ENCODE data around the gene MIOX. TPM values are rescaled to one million over a fixed set of nuclear protein-coding genes. Genes with fewer than 3 reads are reported as not detected.

Gene MIOX
- polyA plus RNA-seq, 1 donor from 2014 or later, result not detected

- peak overlapping the region; percentile 3 for H2AFZ ChIP-seq (ENCODE audit: low read depth, low read length)
- no peaks in the 10 kb centered on the region for H3F3A ChIP-seq (ENCODE audit: insufficient read depth, low read length, poor library complexity, severe bottlenecking)
- H3K27ac ChIP-seq (ENCODE audit: low read length), result peak overlapping the region; percentile 81
- no peaks in the 10 kb centered on the region for H4K20me1 ChIP-seq (ENCODE audit: insufficient read depth)
- H3K4me3 ChIP-seq (ENCODE audit: low read length), result peak overlapping the region; percentile 80
- H3K9me2 ChIP-seq (ENCODE audit: insufficient read depth, low read length), result no peaks in the 10 kb centered on the region
- H3K9me3 ChIP-seq (ENCODE audit: low read length), result no peaks in the 10 kb centered on the region
- peak overlapping the region; percentile 97 for H3K4me2 ChIP-seq (ENCODE audit: low read length)
- TF ChIP-seq EP300 (conservative IDR thresholded peaks at IDR 0.05; ENCODE audit: poor library complexity, severe bottlenecking) (no peak), RAD21 (conservative IDR thresholded peaks at IDR 0.05) (no peak), CTCF (IDR thresholded peaks at IDR 0.05; ENCODE audit: poor library complexity, severe bottlenecking) (no peak), SMC3 (conservative IDR thresholded peaks at IDR 0.05; ENCODE audit: poor library complexity) (no peak), EZH2 (IDR thresholded peaks at IDR 0.05; ENCODE audit: borderline replicate concordance, insufficient read depth, low read length, poor library complexity, severe bottlenecking) (no peak), POLR2AphosphoS5 (IDR thresholded peaks at IDR 0.05) (no peak), REST (IDR thresholded peaks at IDR 0.05; ENCODE audit: borderline replicate concordance) (no peak), TAF1 (IDR thresholded peaks at IDR 0.05; ENCODE audit: low read depth) (no peak), MXI1 (conservative IDR thresholded peaks at IDR 0.05; ENCODE audit: poor library complexity, severe bottlenecking) (no peak)
- no peaks in the 10 kb centered on the region for H3K27me3 ChIP-seq (ENCODE audit: insufficient read depth, low read depth, low read length)
- H3K9ac ChIP-seq (ENCODE audit: low read length), result peak overlapping the region; percentile 80
- no peaks in the 10 kb centered on the region for H3K36me3 ChIP-seq (ENCODE audit: insufficient read depth, low read length)
- peaks cover 37% of the 10 kb centered on the region for H3K79me2 ChIP-seq (replicated peaks; ENCODE audit: insufficient read depth, low read length)
These were observed 22.2 kb downstream of the MIOX start for GRCh38 chr22:50508897-50509296.

- H2AFZ ChIP-seq (ENCODE audit: low read depth, low read length), result no peak overlapping the region
- no peaks in the 10 kb centered on the region for H3K9me2 ChIP-seq (ENCODE audit: insufficient read depth, low read length)
- no peaks in the 10 kb centered on the region for H3K36me3 ChIP-seq (ENCODE audit: insufficient read depth, low read length)
- no peaks in the 10 kb centered on the region for H3K27me3 ChIP-seq (ENCODE audit: insufficient read depth, low read depth, low read length)
- no peak overlapping the region for H3K27ac ChIP-seq (ENCODE audit: low read length)
- TF ChIP-seq TAF1 (IDR thresholded peaks at IDR 0.05; ENCODE audit: low read depth) (no peak), EP300 (conservative IDR thresholded peaks at IDR 0.05; ENCODE audit: poor library complexity, severe bottlenecking) (no peak), POLR2AphosphoS5 (IDR thresholded peaks at IDR 0.05) (no peak), EZH2 (IDR thresholded peaks at IDR 0.05; ENCODE audit: borderline replicate concordance, insufficient read depth, low read length, poor library complexity, severe bottlenecking) (no peak), MXI1 (conservative IDR thresholded peaks at IDR 0.05; ENCODE audit: poor library complexity, severe bottlenecking) (no peak), CTCF (IDR thresholded peaks at IDR 0.05; ENCODE audit: poor library complexity, severe bottlenecking) (no peak), REST (IDR thresholded peaks at IDR 0.05; ENCODE audit: borderline replicate concordance) (no peak)
- H3K79me2 ChIP-seq (replicated peaks; ENCODE audit: insufficient read depth, low read length), result peaks cover 27% of the 10 kb centered on the region
- no peaks in the 10 kb centered on the region for H4K20me1 ChIP-seq (ENCODE audit: insufficient read depth)
- no peak overlapping the region for H3K4me3 ChIP-seq (ENCODE audit: low read length)
- H3K4me2 ChIP-seq (ENCODE audit: low read length), result no peak overlapping the region
- H3F3A ChIP-seq (ENCODE audit: insufficient read depth, low read length, poor library complexity, severe bottlenecking), result no peaks in the 10 kb centered on the region
- H3K9ac ChIP-seq (ENCODE audit: low read length), result no peak overlapping the region
- no peaks in the 10 kb centered on the region for H3K9me3 ChIP-seq (ENCODE audit: low read length)
These were observed 26.5 kb downstream of the MIOX start for GRCh38 chr22:50513175-50513574.
